PFSK-1 (cell line): ENCODE results near the gene SRSF8.

Experiments used
- POLR2AphosphoS5 ChIP-seq: IDR thresholded peaks from 2 replicates; pipeline ENCODE4 v1.6.1; 2012; ENCODE audit warnings: low read depth, mild to moderate bottlenecking, control low read depth, low read length, moderate library complexity
- REST ChIP-seq, 2 experiments: IDR thresholded peaks; 2 replicates each; pipeline versions ENCODE4 v1.6.1 to v1.8.0; 2011 to 2012; ENCODE audit warnings: low read depth in 2 of 2, low read length in 2 of 2, control low read depth in 1 of 2, inconsistent platforms in 1 of 2, mild to moderate bottlenecking in 1 of 2, moderate library complexity in 1 of 2; ENCODE audit not compliant: insufficient read depth in 1 of 2
- SIN3A ChIP-seq: IDR thresholded peaks from 2 replicates; pipeline ENCODE4 v1.6.1; 2012; ENCODE audit warnings: mild to moderate bottlenecking, low read length, moderate library complexity, borderline replicate concordance; ENCODE audit not compliant: insufficient read depth
- TAF1 ChIP-seq: IDR thresholded peaks from 2 replicates; pipeline ENCODE4 v1.6.1; 2012; ENCODE audit warnings: low read length, control low read depth, borderline replicate concordance; ENCODE audit not compliant: insufficient read depth

GRCh38 chr11:95065336-95065735 lies 1.4 kb upstream of the SRSF8 start:
- TF ChIP-seq REST (IDR thresholded peaks at IDR 0.05; ENCODE audit: insufficient read depth in 1 of 2, low read depth in 2 of 2, low read length in 2 of 2) = no peak
- no peak for TF ChIP-seq SIN3A
- TF ChIP-seq POLR2AphosphoS5 = no peak
- no peak for TF ChIP-seq TAF1
